Gastrocnemius medialis (tissue), 4 donors: Measurements from ENCODE around the gene CACNA2D3. TPM values are rescaled to one million over a fixed set of nuclear protein-coding genes. Genes with fewer than 3 reads are reported as not detected.
A peak's percentile ranks its signal among the peaks of the same experiment; 100 is the strongest.

Source experiments
- ATAC-seq, 2 donors: fragments of 150-250 bp; one replicate each; pipeline ENCODE4 v1.9.1; 2016
- DNase-seq, 2 donors: peaks; one replicate each; pipeline ENCODE4 v3.0.0-alpha.2; 2019
- H3K27ac ChIP-seq, 4 donors: fragments of 200-600 bp; sonication (generic); 1 replicate in 1 of 4; 2 replicates in 3 of 4; pipeline ENCODE4 v1.5.1; 2016 to 2018; ENCODE audit warnings: mild to moderate bottlenecking in 2 of 4, moderate library complexity in 1 of 4
- H3K27me3 ChIP-seq, 3 donors: fragments of 200-600 bp; sonication (generic) in 2 of 3; 1 replicate in 1 of 3; 2 replicates in 2 of 3; pipeline versions ENCODE4 v1.5.1 to v1.6.0; 2016 to 2019; ENCODE audit warnings: mild to moderate bottlenecking in 1 of 3, moderate library complexity in 1 of 3
- H3K36me3 ChIP-seq, 2 donors: fragments of 200-600 bp; sonication (generic) in 1 of 2; one replicate each; pipeline ENCODE4 v1.5.1; 2017 to 2018
- H3K4me1 ChIP-seq, 2 donors: fragments of 200-600 bp; sonication (generic) in 1 of 2; one replicate each; pipeline ENCODE4 v1.5.1; 2016 to 2017; ENCODE audit warnings: mild to moderate bottlenecking in 2 of 2
- H3K4me3 ChIP-seq, 4 donors: fragments of 200-600 bp; sonication (generic) in 3 of 4; 1 replicate in 1 of 4; 2 replicates in 3 of 4; pipeline ENCODE4 v1.5.1; 2016 to 2019; ENCODE audit warnings: mild to moderate bottlenecking in 2 of 4
- H3K9me3 ChIP-seq, 3 donors: fragments of 200-600 bp; sonication (generic) in 2 of 3; 1 replicate in 1 of 3; 2 replicates in 2 of 3; pipeline ENCODE4 v1.5.1; 2016 to 2019
- CTCF ChIP-seq, 5 experiments: fragments of 450-650 bp in 3 of 5; fragments of 200-600 bp in 2 of 5; sonication (generic) in 2 of 5; IDR thresholded peaks in 4 of 5; conservative IDR thresholded peaks in 1 of 5; 1 replicate in 4 of 5; 2 replicates in 1 of 5; pipeline ENCODE4 v1.5.1; 2016 to 2019; ENCODE audit warnings: antibody characterized with exemption in 5 of 5, mild to moderate bottlenecking in 3 of 5, moderate library complexity in 3 of 5
- POLR2A ChIP-seq, 2 donors: fragments of 450-650 bp; IDR thresholded peaks; one replicate each; pipeline ENCODE4 v1.6.1; 2017; ENCODE audit warnings: antibody characterized with exemption in 2 of 2, mild to moderate bottlenecking in 2 of 2, moderate library complexity in 2 of 2
- in situ Hi-C, 4 donors: fragments of 200-750 bp; cut with MboI; loops; one replicate each; pipeline versions ENCODE4 v1.15.0 to v1.8.0; 2017; ENCODE audit warnings: low sequenced_read_pairs in 4 of 4
- intact Hi-C: fragments of 100-400 bp; cut with DNase I; formaldehyde crosslinking; loops from one replicate; pipeline ENCODE4 v1.15.1; 2023; ENCODE audit warnings: low total_unique reads
- total RNA-seq, 4 donors: library from RNA; depleted of rRNA; stranded (reverse); fragments of >200 nt; gene quantifications; one replicate each; pipeline versions ENCODE4 v1.1.0 to v1.2.3, GENCODE V29; 2016

Gene CACNA2D3
- total RNA-seq, 4 donors from 2014 or later: 4.7 to 14.4 (median 7.1) TPM

- no peak overlapping the region for H3K27ac ChIP-seq
- DNase-seq: no peak
- ATAC-seq: peak; percentile 77 to 80
- TF ChIP-seq CTCF (IDR thresholded peaks at IDR 0.05 in 4 of 5, conservative IDR thresholded peaks at IDR 0.05 in 1 of 5) (no peak), POLR2A (IDR thresholded peaks at IDR 0.05) (no peak)
- H3K9me3 ChIP-seq: no peaks in the 10 kb centered on the region
- in situ Hi-C loops (no loop called here), intact Hi-C loops (no loop called here)
- H3K36me3 ChIP-seq: no peaks in the 10 kb centered on the region
- H3K4me3 ChIP-seq: no peak overlapping the region
- no peaks in the 10 kb centered on the region for H3K27me3 ChIP-seq
- H3K4me1 ChIP-seq: peaks cover 2 to 5% of the 10 kb centered on the region in 2 donors
These were observed 103.6 kb downstream of the CACNA2D3 start for GRCh38 chr3:54225841-54226528.

GRCh38 chr3:54228806-54229205 lies 106.5 kb downstream of the CACNA2D3 start:
- in situ Hi-C loops: no loop called here
- Histone ChIP-seq H3K27ac (no peak overlapping the region), H3K36me3 (no peaks in the 10 kb centered on the region), H3K4me1 (peaks cover 3 to 5% of the 10 kb centered on the region in 2 donors), H3K4me3 (no peak overlapping the region), H3K9me3 (no peaks in the 10 kb centered on the region), H3K27me3 (no peaks in the 10 kb centered on the region)
- intact Hi-C loops: no loop called here
- ATAC-seq: no peak
- TF ChIP-seq CTCF (IDR thresholded peaks at IDR 0.05 in 4 of 5, conservative IDR thresholded peaks at IDR 0.05 in 1 of 5) (no peak), POLR2A (IDR thresholded peaks at IDR 0.05) (no peak)
- DNase-seq: no peak

GRCh38 chr3:54232618-54233017 lies 110.3 kb downstream of the CACNA2D3 start:
- in situ Hi-C loops: no loop called here

GRCh38 chr3:54235998-54236397 lies 113.6 kb downstream of the CACNA2D3 start:
- H3K36me3 ChIP-seq: no peaks in the 10 kb centered on the region
- TF ChIP-seq POLR2A (IDR thresholded peaks at IDR 0.05) (no peak), CTCF (IDR thresholded peaks at IDR 0.05 in 4 of 5, conservative IDR thresholded peaks at IDR 0.05 in 1 of 5) (no peak)
- ATAC-seq (no peak), DNase-seq (no peak)
- no peak overlapping the region for H3K27ac ChIP-seq
- no peak overlapping the region for H3K4me3 ChIP-seq
- H3K9me3 ChIP-seq: no peaks in the 10 kb centered on the region
- intact Hi-C loops: no loop called here
- in situ Hi-C loops: no loop called here
- no peaks in the 10 kb centered on the region for H3K27me3 ChIP-seq
- peaks cover under 1 to 4% of the 10 kb centered on the region in 2 donors for H3K4me1 ChIP-seq

More at GRCh38 chr3:54232618-54233017, 110.3 kb downstream of the CACNA2D3 start:
- Histone ChIP-seq H3K27me3 (no peaks in the 10 kb centered on the region), H3K9me3 (no peaks in the 10 kb centered on the region), H3K4me1 (peaks cover 0 to 3% of the 10 kb centered on the region in 2 donors), H3K36me3 (no peaks in the 10 kb centered on the region), H3K4me3 (no peak overlapping the region), H3K27ac (no peak overlapping the region)
- intact Hi-C loops: no loop called here
- DNase-seq: no peak
- TF ChIP-seq POLR2A (IDR thresholded peaks at IDR 0.05) (no peak), CTCF (IDR thresholded peaks at IDR 0.05 in 4 of 5, conservative IDR thresholded peaks at IDR 0.05 in 1 of 5) (no peak)
- ATAC-seq: no peak
